Stomach (tissue), 9 donors: ENCODE data around the gene SLC36A2. TPM values are rescaled to one million over a fixed set of nuclear protein-coding genes. Genes with fewer than 3 reads are reported as not detected.

Experiments used
- DNase-seq, 2 donors: peaks; one replicate each; pipeline versions ENCODE4 v3.0.0 to v3.0.0-alpha.2; 2013 to 2019
- H3K27ac ChIP-seq, 5 donors: fragments of 200-600 bp in 4 of 5; sonication (generic) in 4 of 5; one replicate each; pipeline ENCODE4 v1.5.1; 2013 to 2019; ENCODE audit warnings: mild to moderate bottlenecking in 1 of 5, moderate library complexity in 1 of 5
- H3K27me3 ChIP-seq, 3 donors: fragments of 200-600 bp; sonication (generic); one replicate each; pipeline ENCODE4 v1.5.1; 2017 to 2019; ENCODE audit warnings: mixed run types in 1 of 3
- H3K36me3 ChIP-seq, 4 donors: fragments of 200-600 bp; sonication (generic); 1 replicate in 3 of 4; 2 replicates in 1 of 4; pipeline ENCODE4 v1.5.1; 2016 to 2019
- H3K4me1 ChIP-seq, 4 donors: fragments of 200-600 bp; sonication (generic); one replicate each; pipeline ENCODE4 v1.5.1; 2016 to 2019
- H3K4me3 ChIP-seq, 4 donors: fragments of 200-600 bp; sonication (generic) in 3 of 4; one replicate each; pipeline ENCODE4 v1.5.1; 2016 to 2019; ENCODE audit warnings: mild to moderate bottlenecking in 1 of 4
- H3K9me3 ChIP-seq, 4 donors: fragments of 200-600 bp; sonication (generic); one replicate each; pipeline ENCODE4 v1.5.1; 2016 to 2019
- CTCF ChIP-seq, 7 experiments: fragments of 450-650 bp in 4 of 7; fragments of 200-600 bp in 3 of 7; sonication (generic) in 3 of 7; IDR thresholded peaks; one replicate each; pipeline ENCODE4 v1.5.1; 2016 to 2019; ENCODE audit warnings: antibody characterized with exemption in 7 of 7, control low read depth in 2 of 7, mild to moderate bottlenecking in 1 of 7
- EP300 ChIP-seq: sonication (generic); formaldehyde crosslinking; IDR thresholded peaks from one replicate; pipeline ENCODE4 v1.6.1; 2017; ENCODE audit warnings: antibody characterized with exemption
- POLR2A ChIP-seq, 4 donors: fragments of 450-650 bp; IDR thresholded peaks; one replicate each; pipeline ENCODE4 v1.6.1; 2016; ENCODE audit warnings: antibody characterized with exemption in 4 of 4, control low read depth in 2 of 4, mild to moderate bottlenecking in 1 of 4, moderate library complexity in 1 of 4
- POLR2AphosphoS5 ChIP-seq, 3 donors: sonication (generic); formaldehyde crosslinking; IDR thresholded peaks; one replicate each; pipeline ENCODE4 v1.6.1; 2016; ENCODE audit warnings: antibody characterized with exemption in 3 of 3
- WGBS, 5 donors: extraction: QIAGEN DNeasy Blood & Tissue Kit in 3 of 5; methylation state at CpG; one replicate each; pipeline versions ENCODE4 v1.1.5 to v1.1.7; 2013 to 2018; 5-methylcytosine and 5-hydroxymethylcytosine counted together
- intact Hi-C: fragments of 100-400 bp; cut with DNase I; formaldehyde crosslinking; loops from one replicate; pipeline ENCODE4 v1.15.1; 2023; ENCODE audit warnings: low total_unique reads
- polyA plus RNA-seq, 3 donors: library from polyadenylated mRNA; stranded (reverse); fragments of 200-250 nt; gene quantifications; one replicate each; pipeline ENCODE4 v1.2.3, GENCODE V29; 2013
- total RNA-seq, 5 donors: library from RNA; depleted of rRNA; stranded (reverse); fragments of >200 nt; gene quantifications; one replicate each; pipeline versions ENCODE4 v1.1.0 to v1.2.3, GENCODE V29; 2014 to 2016
- donor health status: healthy with polysubstance abuse.
- donor health status: Bipolar disorder and iron deficiency.
- donor health status: healthy.

The SLC36A2 gene
- total and polyA plus RNA-seq, 8 donors, result not detected

GRCh38 chr5:151281001-151281639 is 66.2 kb downstream of the SLC36A2 start:
- H3K36me3 ChIP-seq, result no peaks in the 10 kb centered on the region
- no peaks in the 10 kb centered on the region for H3K9me3 ChIP-seq
- TF ChIP-seq CTCF (IDR thresholded peaks at IDR 0.05), result no peak
- no peak for TF ChIP-seq POLR2AphosphoS5 (IDR thresholded peaks at IDR 0.05)
- TF ChIP-seq POLR2A (IDR thresholded peaks at IDR 0.05), result no peak
- TF ChIP-seq EP300, result no peak
- 85 to 95% (median 90%) methylated on average over 12 to 13 of the region's 13 CpGs for WGBS, 5 donors
- no peak for DNase-seq
- H3K4me3 ChIP-seq, result no peak overlapping the region
- no peak overlapping the region for H3K27ac ChIP-seq
- no peaks in the 10 kb centered on the region for H3K27me3 ChIP-seq
- intact Hi-C loops, result no loop called here
- no peaks in the 10 kb centered on the region for H3K4me1 ChIP-seq

GRCh38 chr5:151280443-151280842 is 66.9 kb downstream of the SLC36A2 start:
- H3K9me3 ChIP-seq, result no peaks in the 10 kb centered on the region
- 82 to 88% (median 86%) methylated on average over 2 of the region's 2 CpGs for WGBS, 5 donors
- H3K27me3 ChIP-seq, result no peaks in the 10 kb centered on the region
- intact Hi-C loops, result no loop called here
- no peaks in the 10 kb centered on the region for H3K4me1 ChIP-seq
- H3K27ac ChIP-seq, result no peak overlapping the region
- TF ChIP-seq CTCF (IDR thresholded peaks at IDR 0.05), result no peak
- no peak for TF ChIP-seq POLR2AphosphoS5 (IDR thresholded peaks at IDR 0.05)
- TF ChIP-seq POLR2A (IDR thresholded peaks at IDR 0.05), result no peak
- no peak for TF ChIP-seq EP300
- H3K4me3 ChIP-seq, result no peak overlapping the region
- no peak for DNase-seq
- H3K36me3 ChIP-seq, result no peaks in the 10 kb centered on the region

- no peaks in the 10 kb centered on the region for H3K27me3 ChIP-seq
- intact Hi-C loops, result no loop called here
- H3K27ac ChIP-seq, result no peak overlapping the region
- no peak for TF ChIP-seq EP300
- TF ChIP-seq CTCF (IDR thresholded peaks at IDR 0.05), result no peak
- no peak for TF ChIP-seq POLR2A (IDR thresholded peaks at IDR 0.05)
- TF ChIP-seq POLR2AphosphoS5 (IDR thresholded peaks at IDR 0.05), result no peak
- no peak for DNase-seq
- no peak overlapping the region for H3K4me3 ChIP-seq
- H3K36me3 ChIP-seq, result no peaks in the 10 kb centered on the region
- no peaks in the 10 kb centered on the region for H3K9me3 ChIP-seq
- no peaks in the 10 kb centered on the region for H3K4me1 ChIP-seq
- 70 to 86% (median 74%) methylated on average over 5 of the region's 5 CpGs for WGBS, 5 donors
Observed at GRCh38 chr5:151278845-151279244, 68.5 kb downstream of the SLC36A2 start.

GRCh38 chr5:151275803-151276202 is 71.6 kb downstream of the SLC36A2 start:
- no peak overlapping the region for H3K27ac ChIP-seq
- H3K27me3 ChIP-seq, result no peaks in the 10 kb centered on the region
- WGBS, 5 donors, result 91 to 96% (median 94%) methylated on average over 2 of the region's 2 CpGs
- intact Hi-C loops, result no loop called here
- H3K4me1 ChIP-seq, result no peaks in the 10 kb centered on the region
- no peak overlapping the region for H3K4me3 ChIP-seq
- TF ChIP-seq POLR2A (IDR thresholded peaks at IDR 0.05), result no peak
- no peak for DNase-seq
- no peaks in the 10 kb centered on the region for H3K9me3 ChIP-seq
- no peaks in the 10 kb centered on the region for H3K36me3 ChIP-seq

GRCh38 chr5:151274666-151275065 is 72.7 kb downstream of the SLC36A2 start:
- Histone ChIP-seq H3K27ac (no peak overlapping the region), H3K9me3 (no peaks in the 10 kb centered on the region), H3K4me3 (no peak overlapping the region), H3K4me1 (no peaks in the 10 kb centered on the region), H3K36me3 (peaks cover 4 to 11% (median 7%) of the 10 kb centered on the region in 4 donors), H3K27me3 (no peaks in the 10 kb centered on the region)
- intact Hi-C loops, result no loop called here
- peak in 1 of 2 donors; percentile 55 for DNase-seq
- TF ChIP-seq POLR2AphosphoS5 (IDR thresholded peaks at IDR 0.05) (no peak), POLR2A (IDR thresholded peaks at IDR 0.05) (no peak), EP300 (no peak), CTCF (IDR thresholded peaks at IDR 0.05) (no peak)
